GM21737 (cell line): ENCODE data around the gene CDC42BPG.
A peak's percentile ranks its signal among the peaks of the same experiment; 100 is the strongest.
"Not testable (repeated sequence)": the region's sequence is repeated elsewhere in the genome, so short reads cannot be mapped to it uniquely, and the experiment has no call there.

Experiments used
- ATAC-seq: cut with Tn5 transposase; IDR thresholded peaks from one replicate; pipeline ENCODE4 v1.9.1; 2021; ENCODE audit warnings: mild to moderate bottlenecking, moderate library complexity; ENCODE audit not compliant: unreplicated experiment

Gene CDC42BPG

DNA sequence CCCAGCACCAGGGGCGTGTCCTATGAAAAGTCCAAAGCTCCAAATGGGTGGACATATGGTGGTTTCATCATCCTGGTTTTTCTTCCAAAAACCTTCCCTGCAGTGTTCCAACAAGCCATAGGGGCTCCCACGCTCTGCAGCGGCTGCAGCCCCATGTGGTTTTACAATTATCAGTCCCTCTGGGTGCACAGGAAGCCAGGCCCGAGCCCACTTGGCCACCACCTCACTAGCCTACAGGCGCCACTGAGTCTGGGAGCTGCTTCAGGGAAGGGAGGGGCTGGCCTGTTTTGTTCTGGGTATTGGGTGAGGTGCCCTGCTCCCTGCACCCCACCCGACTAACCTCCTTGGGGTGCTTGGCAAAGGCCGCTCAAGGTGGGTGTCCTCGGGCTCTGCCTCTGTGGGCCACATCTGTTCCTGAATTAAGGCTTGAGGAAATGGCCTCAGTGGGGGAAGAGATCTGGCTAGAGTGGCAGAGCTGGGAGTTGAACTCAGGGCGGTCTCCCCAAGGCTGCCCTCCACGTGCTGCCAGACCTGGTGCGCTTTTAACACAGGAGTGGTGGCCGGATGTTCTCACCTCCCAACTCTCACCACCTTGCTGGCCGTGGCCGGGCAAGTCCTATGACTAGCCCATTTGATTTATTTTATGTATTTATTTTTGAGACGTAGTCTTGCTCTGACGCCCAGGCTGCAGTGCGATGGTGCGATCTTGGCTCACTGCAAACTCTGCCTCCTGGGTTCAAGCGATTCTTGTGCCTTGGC is 5.3 kb upstream of the CDC42BPG start:
- no peak for ATAC-seq

DNA sequence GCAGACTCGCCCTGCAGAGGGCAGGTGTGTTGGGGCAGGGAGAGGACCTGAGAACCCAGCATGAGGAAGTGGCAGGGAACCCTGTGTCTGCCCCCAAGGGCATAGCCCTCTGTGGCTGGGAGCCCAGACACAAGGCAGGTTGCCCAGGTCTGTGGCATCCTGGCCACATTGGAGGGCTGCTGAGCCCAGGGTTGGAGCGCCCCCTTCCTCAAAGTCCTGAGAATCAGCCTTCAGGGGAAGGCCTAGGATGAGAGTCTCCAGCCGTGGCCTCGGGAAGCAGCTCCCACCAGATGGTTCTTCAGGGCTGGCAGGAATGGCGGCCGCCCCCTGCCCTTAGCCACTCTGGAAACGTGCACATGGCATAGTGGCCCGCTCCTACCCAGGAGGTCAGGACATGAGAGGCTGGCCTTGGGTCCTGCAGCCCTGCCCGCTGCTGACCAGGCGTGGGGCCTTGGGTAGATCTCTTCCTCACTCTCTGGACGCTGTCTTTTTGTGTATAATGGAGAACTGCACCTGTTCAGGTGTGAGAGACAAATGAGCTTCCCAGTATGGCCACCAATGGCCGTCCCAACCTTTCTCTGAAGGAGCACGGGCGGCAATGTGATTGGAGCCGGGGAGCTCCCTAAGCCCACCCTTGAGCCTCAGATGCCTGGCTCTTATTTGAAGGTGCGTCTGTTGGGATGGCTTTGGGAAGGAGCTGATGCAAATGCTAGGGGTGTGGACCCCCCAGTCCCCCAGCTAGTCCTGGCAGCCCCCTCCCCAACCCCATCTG is 4.6 kb upstream of the CDC42BPG start:
- ATAC-seq, result no peak

DNA sequence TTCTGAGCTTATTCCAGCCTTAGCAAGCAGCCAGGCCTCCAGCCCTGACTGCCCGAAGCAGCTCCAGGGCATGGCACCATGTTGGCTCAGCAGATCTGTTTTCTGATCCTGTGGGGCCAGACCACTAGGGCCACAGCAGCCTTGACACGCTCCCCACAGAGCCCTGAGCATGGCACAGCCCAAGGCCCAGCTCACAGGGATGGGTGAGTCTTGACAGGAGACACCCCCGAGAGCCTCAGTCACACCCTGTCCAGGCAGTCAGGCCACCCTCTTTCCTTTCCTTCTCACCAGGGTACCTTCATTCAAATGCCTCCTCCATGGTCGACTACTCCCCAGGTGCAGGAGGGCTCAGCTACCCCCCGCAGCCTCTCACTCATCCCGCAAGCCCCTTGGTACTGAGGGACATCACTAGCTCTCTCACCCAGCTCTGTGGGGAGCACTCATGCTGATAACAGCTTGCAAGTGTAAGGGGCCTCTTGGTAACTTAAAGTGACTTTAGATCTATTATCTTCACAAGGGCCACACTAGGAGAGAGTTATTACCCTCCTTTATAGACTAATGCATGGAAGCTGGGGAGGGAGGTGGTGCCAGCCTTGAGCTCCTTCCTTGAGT is 3.9 kb upstream of the CDC42BPG start:
- no peak for ATAC-seq

DNA sequence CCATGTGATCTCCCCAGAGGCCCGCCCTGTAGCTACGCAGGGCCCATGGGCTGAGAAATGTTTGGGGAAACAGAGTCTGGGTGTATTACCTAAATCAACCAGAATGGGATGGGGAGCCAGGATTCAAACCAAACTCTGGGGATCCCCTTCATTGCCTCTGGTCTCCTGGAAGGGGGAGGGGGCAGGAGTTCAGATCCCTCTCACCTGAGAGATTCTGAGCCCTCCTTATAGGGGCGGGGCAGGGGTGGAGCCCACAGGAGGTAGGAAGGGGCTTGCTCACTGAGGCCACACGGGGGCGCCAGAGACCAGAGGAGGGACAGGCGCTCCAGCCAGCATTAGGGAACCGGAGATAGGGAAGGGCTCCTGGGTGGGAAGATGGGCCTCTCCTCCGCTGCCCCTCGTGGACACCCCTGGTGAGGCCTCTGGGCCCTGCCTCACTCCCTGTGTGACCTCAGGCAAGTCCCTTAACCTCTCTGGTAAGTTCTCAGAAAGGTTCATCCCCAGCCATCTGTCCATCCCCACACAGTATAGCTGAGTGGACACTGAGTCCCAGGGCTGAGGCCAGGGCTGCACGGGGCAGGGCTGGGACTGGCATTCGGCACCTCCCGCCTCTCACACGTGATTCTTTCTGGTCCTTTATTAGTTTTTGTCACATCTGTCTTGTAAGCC is 2.7 kb upstream of the CDC42BPG start:
- ATAC-seq, result peak; percentile 24

DNA sequence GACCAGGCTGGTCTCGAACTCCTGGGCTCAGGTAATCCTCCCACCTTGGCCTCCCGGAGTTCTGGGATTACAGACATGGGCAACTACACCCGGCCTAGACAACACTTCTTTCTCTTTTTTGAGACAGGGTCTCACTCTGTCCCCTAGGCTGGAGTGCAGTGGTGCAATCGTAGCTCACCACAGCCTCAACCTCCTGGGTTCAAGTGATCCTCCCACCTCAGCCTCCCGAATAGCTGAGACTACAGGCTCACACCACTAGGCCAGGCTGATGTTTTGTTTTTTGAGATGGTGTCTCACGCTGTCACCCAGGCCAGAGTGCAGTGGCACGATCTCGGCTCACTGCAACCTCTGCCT is 1.3 kb upstream of the CDC42BPG start:
- not testable (repeated sequence) for ATAC-seq

DNA sequence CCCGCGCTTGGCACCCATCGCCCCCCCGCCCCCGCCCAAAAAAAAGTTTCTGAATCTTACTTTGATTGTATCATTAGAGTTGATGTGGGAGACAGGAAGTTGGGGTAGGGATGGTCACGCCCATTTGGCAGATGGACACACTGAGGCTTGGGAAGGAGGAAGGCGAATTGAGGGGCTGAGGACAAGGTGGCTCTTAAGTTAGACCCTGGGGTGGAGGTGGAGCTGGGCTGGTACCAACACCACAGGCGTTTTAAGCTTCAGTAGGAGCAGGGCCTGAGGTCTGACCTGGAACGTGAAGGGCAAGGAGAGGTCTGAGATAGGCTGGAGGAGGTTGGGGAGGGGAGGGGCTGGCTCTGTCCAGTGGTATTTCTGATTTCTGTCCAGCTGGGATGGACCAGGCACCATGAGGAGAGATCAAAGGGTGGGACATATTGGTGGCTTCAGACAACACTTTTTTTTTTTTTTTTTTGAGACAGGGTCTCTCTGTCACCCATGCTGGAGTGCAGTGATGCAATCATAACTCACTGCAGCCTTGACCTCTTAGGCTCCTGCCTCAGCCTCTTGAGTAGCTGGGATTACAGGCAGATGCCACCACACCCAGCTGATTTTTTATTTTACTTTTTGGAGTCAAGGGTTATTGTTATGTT is 799 bp upstream of the CDC42BPG start:
- ATAC-seq, result no peak

DNA sequence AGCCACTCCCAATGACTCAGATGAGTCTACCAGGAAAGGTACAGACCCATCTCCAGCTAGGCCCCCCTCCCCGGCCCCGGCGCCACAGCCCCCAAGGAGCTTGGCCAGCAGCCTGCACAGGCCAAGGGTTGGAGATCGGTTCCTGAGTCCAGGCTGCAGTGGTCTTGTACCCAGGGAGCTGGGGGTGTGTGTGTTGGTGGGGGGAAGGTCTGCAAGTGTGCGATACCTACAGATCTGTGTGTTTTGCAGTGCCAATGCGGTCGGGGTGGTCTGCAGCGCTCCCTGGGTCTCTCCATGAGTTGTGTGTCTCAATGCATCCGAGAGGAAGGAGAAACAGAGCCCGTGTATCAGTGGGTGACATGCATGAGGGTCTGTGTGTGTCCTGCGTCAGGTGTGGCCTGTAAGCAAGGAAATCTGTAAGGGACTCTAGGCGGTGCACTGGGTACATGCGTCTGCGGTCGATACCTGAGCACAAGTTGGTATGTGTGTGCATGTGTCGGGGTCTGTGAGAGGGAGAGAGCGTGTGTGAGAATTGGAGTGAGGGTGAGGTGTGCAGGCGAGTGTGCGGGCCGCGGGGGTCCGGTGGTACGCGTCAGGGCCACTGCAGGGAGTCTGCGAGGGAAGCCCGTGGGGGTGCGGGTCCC is 645 bp downstream of the CDC42BPG start:
- no peak for ATAC-seq

DNA sequence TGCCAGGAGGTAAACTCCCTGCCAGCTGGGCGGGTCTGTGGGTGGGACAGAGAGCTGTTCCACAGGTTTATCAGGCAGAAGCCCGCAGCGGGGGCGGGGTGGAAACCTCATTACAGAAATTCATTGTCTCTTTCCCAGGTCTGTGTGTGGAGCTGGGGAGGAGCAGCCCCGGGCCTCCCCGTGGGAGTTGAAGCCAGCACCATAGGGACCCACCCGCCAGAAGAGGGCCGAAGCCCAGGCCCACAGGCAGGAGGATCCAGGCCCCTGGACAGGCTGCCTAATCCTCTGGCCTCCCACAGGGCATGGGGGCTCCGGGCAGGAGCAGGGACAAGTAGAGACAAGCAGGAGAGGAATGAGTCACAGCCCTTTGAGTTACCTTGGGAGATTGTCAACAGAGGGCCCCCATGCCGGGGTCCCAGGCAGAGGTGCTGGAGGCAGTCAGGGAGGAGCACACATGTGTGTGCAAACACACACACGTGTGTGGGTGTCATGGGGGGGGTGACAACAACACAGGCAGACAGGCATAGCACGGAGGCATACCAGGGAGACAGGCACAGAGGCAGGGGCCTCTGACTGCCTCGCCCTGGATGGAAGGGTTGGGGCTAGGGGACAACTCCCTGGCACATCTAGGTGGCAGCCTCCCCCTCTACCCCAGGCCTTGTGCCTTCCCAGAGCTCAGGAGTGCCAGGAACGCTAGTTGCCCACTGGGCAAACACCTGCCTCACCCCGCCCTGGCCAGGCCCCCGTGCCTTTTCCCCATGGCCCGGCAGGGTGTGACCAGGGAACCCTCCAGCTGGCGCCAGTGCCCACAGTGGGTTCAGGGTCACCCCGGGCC is 1.4 kb downstream of the CDC42BPG start:
- ATAC-seq, result no peak

DNA sequence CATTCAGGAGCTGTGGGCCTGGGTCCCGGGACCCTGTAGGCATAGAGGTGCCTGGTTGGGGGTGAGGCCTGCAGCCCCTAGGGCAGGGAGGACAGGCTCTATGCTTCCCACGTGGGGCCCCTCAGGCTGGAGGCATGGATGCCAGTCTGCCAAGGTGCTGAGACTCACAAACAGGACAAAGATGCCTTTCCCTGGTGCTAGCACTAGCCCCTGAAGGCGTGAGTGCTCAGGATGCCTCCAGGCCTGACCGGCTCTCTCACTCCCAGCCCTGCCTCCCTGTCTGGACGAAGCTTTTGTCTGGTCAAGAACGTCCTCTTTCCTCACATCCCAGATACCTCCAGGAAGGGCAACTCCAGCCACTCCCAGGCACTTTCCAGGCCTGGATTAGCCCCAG is 2.1 kb downstream of the CDC42BPG start:
- no peak for ATAC-seq

DNA sequence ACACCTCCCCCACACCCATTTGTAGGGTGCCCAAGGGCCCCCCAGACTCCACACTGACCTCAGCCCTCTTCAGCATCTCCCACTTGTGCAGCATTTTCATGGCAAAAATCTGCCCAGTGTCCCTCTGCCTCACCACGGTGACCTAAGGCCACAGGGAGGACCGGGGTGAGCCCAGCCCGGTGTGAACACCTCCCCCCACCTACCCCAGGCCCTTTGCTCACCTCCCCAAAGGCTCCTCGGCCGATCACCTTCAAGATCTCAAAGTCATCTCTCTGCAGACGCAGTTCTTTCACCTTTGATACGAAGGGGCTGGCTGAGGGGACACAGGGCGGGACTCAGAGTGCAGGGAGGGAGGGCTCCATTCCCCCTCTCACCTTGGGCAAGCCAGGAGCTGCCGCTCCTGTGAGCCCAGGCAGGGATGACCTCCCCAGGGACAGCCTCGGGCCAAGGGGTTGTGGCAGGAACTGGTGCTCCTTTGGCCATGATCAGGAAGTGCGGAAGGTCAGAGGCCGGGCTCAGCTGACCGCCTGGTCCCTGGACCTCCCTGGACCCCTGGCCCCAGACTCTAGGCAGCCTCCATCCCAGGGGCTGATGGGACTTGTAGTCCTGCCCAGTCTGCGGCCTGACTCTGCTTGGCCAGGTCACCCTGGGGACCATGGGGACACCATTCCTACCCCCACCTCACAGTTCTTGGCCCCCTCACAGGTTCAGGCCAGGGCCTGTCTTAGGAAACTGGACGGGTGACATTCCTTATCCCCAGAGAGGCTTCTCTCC is 2.7 kb downstream of the CDC42BPG start:
- no peak for ATAC-seq

DNA sequence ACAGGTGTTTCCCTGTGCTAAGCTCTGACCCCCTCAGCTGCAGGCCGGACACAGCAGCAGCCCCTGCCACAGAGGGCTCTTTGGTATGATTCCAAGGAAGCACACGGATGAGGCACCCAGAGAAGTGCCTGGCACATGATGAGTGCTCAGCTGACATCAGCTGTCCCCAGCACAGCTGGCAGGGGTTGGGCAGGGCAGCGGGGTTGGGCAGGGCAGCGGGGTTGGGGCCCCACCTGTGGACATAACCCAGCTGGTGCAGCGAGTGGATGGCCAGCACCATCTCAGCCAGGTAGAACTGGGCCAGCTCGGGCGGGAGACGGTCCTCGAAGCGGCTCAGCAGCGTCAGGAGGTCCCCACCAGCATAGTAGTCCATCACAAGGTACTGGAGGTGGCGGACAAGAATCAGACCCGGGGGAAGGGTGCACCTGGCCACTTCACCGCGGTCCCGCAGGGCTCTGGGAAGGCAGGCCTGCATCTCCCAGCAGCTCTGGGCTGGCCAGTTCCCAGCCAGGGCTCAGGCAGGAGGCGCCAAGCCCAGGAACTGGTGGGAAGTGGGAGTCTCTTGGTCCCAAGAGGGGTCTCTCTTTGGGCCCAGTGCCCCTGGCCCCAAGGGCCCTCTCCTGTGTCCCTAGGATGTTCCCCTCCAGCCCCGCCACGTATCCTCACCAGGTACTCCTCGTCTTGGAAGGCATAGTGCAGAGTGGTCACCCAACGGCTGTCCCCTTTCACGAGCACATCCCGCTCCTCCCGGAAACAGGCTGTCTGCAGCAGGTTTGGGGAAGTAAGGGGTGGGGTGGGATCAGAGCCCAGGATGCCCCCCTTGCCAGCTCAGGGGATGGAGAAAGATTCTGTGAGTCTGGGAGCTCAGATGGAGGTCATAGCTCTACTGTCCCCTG is 4.3 kb downstream of the CDC42BPG start:
- ATAC-seq, result no peak

DNA sequence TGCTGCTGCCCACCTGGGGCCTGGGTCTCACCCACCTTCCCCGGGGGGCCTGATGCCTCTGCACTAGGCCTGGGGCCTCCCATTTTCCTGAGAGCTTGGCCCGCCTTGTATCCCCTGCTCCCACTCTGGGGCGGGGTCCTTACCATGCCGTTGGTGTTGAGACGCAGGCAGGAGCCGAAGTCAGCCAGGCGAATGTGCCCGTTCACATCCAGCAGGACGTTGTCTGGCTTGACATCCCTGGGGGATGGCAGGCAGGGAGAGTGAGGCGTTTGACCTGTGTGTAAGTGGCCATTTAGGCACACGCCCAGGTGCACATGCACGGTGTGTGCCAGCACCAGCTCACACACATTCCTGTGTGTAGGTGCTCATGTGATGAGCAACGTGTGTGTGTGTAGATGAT is 5.1 kb downstream of the CDC42BPG start:
- no peak for ATAC-seq

DNA sequence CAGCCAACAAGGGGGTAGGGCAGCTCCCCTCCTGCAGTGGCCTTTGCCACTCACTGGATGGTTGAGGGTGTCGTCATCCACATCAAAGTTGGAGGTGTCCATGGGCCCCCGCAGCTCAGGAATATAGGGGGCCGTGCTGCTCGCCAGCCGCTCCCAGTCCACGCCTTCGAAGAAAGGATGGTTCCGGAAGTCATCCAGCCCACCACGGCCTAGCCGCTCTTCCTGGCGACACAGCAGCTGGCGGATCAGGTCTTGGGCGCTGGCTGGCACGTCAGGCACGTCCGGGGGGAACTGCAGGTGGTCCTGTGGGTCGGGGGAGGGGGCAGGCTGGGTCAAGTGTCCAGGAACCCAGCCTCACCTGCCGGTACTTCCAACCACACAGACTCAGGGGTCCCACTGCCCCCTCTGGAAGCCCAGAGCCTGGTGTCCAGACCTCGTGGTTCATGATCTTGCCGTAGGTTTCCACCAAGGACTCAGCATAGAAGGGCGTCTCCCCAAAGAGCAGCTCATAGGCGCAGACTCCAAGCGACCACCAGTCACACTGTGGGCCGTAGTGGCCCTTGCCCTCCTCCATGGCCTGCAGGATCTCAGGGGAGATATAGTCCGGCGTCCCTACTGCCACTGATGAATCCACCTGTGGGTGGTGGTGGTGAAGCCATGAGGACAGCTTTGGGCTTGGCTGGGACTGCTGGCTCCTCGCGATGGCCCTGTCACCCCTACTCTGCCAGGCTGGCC is 5.7 kb downstream of the CDC42BPG start:
- no peak for ATAC-seq

DNA sequence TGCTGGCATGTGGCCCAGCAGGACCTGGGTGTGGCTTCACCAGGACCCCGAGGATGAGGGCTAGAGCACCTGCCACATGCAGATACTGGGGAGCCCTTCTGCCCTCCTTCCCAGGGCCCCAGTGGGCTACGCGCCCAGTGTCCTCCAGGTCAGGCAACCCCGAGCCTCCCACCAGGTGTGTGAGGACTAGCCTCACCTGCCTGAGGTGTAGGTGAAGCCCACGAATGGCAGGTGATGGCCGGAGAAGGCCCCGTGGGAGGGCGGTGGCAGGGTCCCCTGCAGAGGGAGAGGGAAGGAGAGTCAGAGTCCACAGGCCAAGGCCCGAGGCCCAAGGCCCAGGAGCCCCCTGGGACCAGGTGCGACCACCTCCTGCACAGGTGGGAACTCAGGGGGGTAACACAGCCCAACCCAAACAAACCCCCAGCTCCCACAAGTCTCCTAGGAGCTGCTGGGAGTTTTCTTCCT is 6.5 kb downstream of the CDC42BPG start:
- no peak for ATAC-seq

DNA sequence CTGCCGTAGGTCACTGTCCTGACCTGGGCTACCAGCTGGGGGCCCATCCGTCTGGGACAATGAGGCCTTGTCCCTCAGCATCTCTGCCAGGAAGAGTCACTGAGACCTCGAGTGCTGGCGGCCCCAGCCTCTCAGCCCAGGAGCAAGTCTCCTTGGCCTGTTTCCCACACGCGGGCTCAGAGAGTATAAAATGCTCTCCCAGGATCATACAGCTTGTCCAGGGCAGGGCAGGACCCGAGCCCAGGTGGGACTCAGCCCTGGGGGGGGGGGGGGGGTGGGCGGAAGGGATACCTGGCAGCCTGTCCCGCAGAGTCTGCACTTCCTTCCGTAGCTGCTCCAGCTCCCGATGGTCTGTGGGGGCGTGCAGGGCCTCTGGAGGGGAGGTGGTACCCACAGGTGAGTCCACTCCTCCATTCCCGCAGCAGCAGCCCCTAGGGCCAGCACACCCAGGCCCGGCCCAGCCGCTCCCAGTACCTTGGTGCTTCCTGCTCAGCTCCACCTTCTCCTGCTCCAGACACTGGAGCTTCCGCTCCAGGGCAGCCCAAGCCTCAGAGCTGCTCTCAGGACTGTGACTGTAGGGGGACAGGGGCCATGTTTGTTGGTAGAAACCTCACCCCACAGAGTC is 7.9 kb downstream of the CDC42BPG start:
- ATAC-seq, result no peak

DNA sequence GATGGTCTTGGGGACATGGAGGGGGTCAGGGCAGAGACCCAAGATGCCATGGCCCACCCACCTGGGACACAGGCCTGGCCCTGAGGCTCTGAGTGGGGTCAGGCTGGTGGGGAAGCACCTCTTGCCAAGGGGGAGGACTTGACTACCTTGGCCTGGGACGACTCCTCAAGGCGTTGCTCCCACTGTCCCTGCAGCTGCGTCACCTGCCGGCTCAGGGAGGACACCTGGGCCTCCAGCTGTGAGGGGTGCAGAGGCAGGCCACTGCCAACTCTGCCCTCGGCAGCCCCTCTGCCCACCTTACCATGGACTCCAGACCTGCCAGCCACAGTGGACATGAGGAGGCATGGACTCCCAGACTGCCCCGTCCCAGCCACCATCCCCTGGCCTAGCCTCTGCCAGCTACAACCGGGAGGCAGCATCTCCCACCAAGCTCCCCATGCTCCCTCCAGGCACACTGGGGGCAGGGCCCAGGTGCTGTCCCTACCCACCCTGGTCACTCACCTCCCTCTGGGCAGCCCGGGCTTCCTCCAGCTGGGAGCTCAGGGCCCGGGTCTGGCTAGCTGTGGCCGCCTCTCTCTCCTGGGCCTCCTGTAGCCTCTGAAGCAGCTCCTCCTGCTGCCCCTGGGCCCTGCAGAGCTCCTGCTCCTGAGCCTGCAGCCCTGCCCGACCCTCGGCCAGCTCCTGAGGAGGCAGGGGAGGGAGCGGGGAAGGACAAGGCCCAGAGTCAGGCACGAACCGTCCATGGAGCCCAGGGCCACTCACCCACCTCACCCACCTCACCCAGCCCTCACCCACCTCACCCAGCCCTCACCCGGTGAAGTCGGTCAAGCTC is 8.6 kb downstream of the CDC42BPG start:
- ATAC-seq, result no peak
